ENCODE measurements around the gene FSIP1. TPM values are rescaled to one million over a fixed set of nuclear protein-coding genes. Genes with fewer than 3 reads are reported as not detected.

Gene FSIP1
- total RNA-seq, 1 donor from 2014 or later, result 5.5 TPM

DNA sequence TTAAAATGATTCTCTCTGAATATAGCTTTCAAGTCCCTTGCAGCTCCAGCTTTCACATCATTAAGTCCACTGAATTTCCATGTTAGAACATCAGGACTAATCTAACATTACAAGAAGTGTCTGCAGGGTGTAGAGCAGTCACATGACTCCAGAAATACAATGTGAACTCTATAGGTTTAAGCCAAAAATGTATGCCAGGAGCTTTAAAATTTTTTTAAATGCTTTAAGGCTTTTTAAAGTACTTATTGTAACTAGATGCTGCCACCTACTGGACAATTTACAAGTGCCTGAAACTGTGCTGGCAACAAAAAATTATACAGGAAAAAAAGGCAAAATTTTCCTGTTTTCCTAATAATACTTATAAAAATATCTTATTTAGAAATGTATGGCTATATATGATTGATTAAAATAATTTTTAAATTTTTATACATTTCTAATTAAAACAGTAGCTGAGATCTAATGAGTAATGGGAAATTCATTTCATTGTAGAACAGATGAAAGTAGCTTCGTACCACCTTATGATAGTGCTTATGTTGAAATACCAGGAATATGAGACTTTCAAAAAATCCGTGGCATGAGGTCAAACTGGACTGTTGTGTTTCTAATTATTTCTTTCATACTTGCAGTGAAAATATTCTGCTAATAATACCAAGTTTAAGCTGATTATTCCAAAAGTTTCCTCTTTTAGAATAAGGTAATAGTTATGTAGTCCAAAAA is 25.7 kb downstream of the FSIP1 start:
- peak; percentile 75 for DNase-seq (ENCODE audit: low read depth)

DNA sequence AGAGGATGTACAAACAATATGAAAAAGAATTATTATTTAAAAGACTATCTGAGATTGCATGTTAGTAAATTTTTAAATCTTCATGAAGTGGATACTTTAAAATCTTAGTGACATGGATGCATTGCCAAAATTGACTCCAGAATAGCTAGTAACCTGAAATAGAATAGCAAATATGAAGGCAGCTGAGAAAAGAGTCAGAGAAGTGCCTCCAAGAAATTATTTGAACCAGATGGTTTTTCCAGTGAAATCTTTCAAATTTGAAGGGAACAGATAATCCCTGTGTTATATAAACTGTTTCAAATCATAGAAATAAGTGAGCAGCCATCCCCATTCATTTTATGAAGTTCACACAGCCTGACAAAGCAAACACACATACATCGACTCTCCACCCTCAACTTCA is 29.6 kb downstream of the FSIP1 start:
- no peak for DNase-seq (ENCODE audit: low read depth)

DNA sequence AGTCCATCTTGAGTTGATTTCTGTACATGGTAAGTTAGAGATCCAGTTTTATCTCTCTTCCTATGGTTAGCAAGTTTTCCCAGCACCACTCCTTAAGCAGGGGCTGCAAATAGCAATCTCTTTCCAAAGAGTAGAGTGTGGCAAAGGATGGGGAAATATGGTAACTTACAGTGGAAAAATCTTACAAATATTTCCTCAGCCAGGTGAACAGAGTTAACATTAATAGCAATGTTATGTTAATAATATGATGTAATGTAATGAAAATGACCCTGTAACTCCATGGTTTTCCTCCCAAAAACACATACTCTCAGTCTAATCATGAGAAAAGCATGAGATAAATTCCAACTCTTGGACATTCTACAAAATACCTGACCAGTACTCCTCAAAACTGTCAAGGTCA is 30.4 kb downstream of the FSIP1 start:
- DNase-seq (ENCODE audit: low read depth), result no peak

DNA sequence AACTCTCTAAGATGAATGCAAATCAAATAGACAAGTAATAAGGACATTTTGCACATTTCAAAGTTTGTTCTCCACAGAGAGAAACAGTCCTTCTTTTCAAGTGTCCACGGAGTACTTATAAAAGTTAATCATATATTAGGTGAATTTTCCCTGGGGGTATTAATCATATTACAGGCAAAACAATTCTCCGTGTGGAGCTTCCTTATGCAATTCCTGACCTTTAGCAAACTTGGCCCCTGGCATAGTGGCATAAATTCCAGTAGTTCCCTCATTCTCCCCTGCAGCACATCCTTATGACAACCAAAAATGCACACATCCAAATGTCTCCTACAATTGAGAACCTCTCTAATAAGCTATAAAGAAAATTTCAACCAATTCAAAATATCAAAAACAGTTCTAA is 34.4 kb downstream of the FSIP1 start:
- DNase-seq (ENCODE audit: low read depth), result peak; percentile 79

DNA sequence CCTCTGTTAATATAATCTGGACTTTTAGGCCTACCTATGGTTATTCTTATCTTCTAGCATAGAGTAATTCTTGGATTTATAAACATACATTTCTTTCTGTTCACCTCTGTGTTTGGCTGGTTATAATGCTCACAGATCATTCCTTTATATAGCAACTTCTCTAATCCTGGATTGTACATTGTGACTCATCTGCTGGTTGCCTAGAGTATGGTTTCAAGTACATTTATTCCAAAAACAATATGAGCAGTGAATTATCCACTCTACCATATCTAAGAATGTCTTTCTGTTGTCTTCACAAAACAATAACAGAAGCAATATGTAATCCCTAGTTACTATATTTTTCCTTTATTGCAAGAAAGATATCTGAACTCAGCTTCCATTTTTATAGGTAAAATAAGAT is 35.3 kb downstream of the FSIP1 start:
- peak; percentile 74 for DNase-seq (ENCODE audit: low read depth)

DNA sequence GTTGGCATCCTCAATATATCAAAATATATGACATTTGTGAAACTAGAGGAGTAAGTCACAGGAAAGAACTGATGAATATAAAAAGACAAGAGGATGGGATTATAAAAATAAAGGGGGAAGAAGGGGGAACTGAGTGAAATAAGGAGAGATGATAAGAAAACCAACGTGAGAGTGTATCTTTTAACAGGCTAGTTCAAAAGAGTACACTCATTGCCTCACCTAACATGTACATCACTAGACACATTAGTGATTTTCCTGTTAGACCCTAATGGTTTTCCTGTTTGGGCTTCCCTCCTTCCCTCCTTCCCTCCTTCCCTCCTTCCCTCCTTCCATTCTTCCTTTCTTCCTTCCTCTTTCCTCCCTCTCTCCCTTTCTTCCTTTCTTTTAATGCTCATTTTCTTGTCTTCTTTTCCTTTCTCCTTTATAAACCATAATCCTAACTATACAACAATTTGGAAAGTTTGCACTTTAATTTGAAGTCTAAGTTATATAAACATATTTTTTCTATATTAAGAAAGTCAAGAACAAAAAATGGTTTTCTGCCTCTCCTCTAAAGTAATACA is 35.8 kb downstream of the FSIP1 start:
- DNase-seq (ENCODE audit: low read depth), result no peak

DNA sequence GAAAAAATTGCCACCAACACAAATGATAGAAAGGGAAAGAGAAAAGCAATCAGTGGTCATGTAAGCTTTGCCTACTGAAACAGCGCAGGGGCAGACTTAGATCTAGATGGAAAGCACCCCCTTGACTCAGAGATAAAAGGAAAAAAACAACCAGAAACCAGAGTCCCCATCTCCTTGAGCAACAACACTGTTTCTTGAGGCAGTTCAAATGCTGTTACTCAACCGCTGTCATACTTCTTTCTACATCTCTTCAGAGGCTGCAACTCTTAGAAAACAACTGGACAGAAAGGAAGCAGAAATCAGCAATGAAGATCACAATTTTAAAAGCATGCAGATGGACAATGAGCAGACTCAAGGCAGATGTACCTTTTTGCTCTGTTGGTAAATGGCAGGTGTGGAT is 36.5 kb downstream of the FSIP1 start:
- DNase-seq (ENCODE audit: low read depth), result peak; percentile 22

DNA sequence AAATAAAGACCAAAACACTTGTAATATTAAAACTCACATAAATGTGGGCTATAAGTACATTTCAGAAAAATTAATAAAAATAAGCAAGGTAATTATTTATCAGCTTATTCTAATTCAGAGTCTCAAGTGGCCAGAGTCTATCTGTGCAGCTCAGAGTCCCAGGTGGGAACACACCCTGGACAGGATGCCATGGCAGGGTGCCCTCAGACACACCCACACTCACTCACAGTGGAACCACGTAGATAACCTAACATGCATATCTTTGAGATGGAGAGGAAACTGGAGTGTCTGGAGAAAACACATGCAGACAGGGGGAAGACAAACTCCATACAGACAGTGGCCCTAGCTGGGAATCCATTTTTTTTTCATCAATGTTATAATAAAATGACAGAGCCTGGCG is 37.2 kb downstream of the FSIP1 start:
- no peak for DNase-seq (ENCODE audit: low read depth)

DNA sequence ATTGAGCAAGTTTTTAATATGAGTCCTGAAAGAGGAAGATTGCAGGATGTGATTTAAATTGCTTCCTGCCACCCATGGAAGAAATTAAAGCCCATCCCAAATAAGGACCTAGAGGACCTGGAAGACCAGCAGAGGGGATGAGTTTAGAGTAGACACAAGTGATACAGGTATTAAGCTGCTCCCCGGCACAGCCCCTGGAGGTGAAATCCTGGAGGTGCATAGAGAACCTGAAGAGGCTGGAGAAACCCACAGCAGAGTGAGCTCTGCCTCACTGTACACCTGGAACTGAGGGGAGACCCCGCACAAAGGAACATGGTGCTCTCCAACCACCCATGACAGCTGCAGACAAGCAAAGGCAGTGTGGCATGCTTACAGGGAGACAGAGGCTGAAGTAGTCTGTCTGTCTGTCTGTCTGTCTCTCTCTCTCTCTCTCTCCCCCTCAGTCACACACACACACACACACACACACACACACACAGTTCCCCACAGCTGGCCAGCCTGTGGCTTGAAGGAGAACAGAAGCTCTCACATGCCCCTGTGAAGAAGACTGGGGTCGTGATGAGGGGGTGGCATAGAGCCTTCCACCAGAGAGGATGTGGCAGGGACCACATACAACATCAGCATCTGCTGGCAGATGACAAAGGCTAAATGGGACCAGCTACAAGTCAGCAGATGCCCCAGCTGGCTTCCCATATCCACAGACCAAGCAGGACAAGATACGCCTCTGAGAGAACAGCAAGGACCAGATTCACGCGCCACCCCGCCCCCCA is 38.1 kb downstream of the FSIP1 start:
- DNase-seq (ENCODE audit: low read depth), result no peak

DNA sequence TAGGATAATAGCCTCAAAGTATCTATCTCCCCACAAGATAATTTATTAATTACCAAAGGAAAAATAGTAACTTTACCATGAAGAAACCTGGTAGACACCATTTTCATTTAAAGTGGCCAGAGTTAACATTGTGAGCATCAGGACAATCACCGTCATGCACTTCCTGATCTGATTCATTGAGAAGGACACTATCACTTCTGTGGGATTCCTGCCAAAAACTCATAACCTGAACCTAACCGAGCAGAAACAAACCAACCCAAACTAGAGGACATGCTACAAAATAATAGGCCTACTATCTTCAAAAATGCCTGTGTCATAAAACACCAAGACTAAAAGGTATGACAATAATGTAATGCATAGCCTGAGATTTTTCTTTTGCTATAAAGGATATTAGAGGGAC is 39.0 kb downstream of the FSIP1 start:
- peak; percentile 58 for DNase-seq (ENCODE audit: low read depth)

DNA sequence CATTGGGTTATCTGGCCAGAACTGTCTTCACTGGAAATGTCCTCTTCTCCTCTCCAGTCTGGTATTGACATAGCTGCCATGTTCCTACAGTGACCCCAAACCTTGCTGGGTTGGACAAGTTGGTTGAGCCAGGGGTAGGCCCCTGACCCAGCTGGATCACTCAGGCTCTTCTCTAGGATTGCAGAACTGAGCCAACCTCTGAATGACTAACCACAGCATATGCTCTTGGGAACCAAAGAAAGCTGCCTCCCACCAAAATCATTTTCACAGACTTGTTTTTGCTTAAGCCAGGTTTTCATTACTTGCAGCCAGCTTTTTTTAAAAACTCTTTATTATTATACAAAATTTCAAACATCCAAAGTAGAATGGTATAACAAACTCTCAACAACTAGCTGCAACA is 41.4 kb downstream of the FSIP1 start:
- no peak for DNase-seq (ENCODE audit: low read depth)

DNA sequence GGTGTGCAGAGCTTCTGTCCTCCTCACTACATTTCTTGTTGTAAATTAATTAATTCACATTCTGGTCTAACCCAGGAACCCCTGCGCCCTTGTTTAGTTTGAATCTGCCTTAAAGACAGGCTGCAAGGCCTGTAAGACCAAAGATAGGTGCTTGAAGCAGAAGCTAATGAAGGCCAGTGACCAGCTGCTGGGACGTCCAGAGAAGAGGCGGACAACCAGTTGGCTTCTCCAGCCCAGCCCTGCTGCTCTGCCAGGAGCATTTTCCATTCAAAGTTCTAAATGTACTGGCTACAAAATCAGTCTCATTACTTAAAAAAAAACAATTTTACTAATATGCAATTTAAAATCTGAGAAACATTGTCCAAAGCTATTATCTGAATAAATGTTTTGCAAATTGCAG is 43.6 kb downstream of the FSIP1 start:
- DNase-seq (ENCODE audit: low read depth), result no peak

DNA sequence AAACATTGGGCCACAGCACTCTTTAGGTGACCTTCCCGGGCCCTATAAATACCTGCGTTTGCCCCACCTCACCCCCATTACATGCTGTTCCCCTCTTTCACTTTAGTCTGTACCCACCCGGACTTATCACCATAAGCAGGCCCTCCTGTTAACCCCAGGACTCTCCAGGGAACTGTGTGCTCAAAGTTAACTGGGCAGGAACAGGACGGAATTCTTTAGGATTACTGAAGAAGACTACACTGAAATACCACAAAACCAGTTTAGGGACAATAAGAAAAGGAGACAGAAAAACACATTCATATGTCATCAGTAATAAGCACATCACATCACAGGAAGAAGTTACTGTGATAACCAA is 45.5 kb downstream of the FSIP1 start:
- DNase-seq (ENCODE audit: low read depth), result no peak

DNA sequence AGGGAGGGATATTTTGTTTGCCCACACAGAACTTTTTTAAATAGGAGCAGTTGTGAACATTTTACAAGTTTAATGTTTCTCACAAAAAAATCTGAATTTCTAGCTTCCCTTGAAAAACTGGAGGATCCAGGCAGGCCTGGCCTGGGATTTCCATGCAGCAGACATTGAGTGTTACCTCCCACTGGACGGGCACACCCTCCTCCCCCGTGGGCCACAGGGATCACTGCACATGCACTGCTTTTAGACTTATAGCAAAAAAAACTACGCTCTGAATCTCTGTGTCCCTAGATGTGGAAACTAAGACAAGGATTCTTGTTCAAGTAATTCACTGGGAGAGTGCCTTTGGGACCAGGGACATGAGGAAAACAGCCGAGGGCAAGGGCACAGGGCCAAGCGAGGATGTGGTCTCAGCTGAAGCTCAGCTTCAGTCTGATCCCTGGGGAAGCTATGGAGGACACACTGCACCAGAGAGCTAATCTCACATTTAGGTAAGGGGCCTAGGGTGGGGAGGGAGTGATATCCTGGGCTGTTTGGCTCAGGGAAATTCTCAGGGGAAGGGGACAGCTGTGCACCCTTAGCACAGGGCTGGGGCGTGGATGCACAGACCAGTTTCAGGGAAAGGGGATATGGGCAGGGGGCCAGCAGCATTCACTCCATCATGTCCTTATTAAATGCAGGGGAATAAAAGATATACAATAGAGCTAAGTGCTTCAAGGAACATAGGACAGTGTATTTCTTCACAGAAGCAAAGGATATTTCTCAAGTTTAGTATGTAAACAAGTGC is 46.0 kb downstream of the FSIP1 start:
- no peak for DNase-seq (ENCODE audit: low read depth)

DNA sequence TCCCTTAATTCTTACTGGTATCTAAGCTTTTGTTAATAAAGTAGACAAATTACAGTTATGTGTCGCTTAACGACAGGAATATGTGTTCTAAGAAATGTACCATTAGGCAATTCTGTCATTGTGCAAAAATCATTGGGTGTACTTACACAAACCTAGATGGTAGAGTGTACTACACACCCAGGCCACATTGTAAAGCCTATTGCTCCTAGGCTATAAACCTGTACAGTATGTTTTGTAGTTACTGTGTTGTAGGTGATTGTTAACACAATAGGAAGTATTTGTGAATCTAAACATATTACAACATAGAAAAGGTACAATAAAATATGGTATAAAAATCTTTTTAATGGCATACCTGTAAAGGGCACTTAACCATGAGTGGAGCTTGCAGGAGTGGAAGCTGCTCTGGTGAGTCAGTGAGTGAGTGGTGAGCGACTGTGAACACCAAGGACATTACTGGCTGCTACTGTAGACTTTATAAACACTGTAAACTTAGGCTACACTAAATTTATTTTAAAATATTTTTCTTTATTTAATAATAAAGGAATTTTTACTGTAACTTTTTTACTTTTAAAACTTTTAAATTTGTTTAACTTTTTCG is 47.4 kb downstream of the FSIP1 start:
- DNase-seq (ENCODE audit: low read depth), result peak; percentile 27

DNA sequence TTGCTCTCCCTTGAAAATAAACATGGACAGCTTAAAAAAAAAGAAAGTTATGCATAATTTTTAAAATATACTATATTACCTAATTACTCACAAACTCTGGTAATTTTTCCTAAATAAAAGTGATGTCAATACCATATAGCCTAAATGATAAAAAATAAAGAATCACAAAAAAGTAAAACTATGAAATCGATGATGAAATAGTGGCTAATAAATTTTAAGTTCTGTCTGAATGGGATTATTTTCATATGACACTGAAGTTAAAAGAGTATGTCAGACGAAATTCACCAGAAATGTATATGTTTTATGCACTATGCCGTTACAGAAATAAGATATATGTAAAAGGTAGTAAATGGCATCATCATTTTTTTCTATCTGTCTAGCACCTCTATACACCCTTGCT is 51.4 kb downstream of the FSIP1 start:
- DNase-seq (ENCODE audit: low read depth), result no peak

DNA sequence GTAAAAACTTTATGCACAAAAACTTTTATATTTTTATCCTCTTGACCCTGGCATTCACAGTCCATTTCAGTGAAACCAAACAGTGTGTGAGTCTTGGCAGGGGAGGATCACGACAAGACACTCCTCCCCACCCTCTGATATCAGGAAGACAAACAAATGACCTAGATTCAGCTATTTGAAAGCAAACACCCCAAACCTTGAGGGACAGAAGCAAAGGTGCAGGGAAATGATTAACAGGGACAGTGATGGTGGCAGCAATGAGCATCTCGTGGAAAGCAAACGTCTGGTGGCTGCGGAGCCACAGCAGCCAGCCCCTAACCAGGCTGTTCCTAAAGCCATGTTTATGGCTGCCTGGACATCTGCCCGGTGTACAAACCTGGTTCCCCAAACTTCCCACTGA is 52.1 kb downstream of the FSIP1 start:
- DNase-seq (ENCODE audit: low read depth), result no peak

DNA sequence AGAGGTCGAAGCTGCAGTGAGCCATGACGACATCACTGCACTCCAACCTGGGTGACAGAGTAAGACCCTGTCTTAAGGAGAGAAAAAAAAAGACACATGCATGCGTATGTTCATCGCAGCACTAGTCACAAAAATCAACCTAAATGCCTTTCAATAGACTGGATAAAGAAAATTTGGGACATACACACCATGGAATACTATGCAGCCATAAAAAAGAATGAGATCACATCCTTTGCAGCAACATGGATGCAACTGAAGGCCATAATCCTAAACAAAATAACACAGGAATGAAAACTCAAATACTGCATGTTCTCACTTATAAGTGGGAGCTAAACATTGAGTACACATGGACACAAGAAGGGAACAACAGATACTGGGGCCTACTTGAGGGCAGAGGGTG is 53.1 kb downstream of the FSIP1 start:
- no peak for DNase-seq (ENCODE audit: low read depth)

DNA sequence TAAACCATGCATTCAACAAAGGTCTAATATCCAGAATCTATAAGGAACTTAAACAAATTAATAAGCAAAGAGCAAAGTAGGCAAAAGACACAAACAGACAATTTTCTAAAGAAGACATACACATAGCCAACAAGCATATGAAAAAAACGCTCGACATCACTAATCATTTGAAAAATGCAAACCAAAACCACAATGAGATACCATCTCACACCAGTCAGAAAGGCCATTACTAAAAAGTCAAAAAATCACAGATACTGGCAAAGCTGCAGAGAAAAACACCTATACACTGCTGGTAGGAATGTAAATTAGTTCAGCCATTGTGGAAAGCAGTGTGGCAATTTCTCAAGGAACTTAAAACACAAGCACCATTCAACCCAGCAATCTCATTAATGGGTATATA is 53.8 kb downstream of the FSIP1 start:
- DNase-seq (ENCODE audit: low read depth), result no peak

DNA sequence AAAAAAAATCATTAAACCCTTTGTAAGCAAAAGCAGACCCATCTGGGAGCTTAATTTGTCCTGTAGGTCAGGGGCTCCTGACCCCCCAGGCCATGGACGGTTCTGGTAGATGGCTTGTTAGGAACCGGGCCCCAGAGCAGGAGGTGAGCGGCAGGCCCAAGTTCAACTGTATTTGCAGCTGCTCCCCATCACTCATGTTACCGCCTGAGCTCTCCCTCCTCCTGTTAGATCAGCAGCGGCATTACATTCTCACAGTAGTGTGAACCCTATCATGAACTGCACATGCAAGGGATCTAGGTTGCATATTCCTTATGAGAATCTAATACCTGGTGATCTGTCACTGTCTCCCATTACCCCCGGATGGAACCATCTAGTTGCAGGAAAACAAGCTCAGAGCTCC is 60.7 kb downstream of the FSIP1 start:
- no peak for DNase-seq (ENCODE audit: low read depth)

DNA sequence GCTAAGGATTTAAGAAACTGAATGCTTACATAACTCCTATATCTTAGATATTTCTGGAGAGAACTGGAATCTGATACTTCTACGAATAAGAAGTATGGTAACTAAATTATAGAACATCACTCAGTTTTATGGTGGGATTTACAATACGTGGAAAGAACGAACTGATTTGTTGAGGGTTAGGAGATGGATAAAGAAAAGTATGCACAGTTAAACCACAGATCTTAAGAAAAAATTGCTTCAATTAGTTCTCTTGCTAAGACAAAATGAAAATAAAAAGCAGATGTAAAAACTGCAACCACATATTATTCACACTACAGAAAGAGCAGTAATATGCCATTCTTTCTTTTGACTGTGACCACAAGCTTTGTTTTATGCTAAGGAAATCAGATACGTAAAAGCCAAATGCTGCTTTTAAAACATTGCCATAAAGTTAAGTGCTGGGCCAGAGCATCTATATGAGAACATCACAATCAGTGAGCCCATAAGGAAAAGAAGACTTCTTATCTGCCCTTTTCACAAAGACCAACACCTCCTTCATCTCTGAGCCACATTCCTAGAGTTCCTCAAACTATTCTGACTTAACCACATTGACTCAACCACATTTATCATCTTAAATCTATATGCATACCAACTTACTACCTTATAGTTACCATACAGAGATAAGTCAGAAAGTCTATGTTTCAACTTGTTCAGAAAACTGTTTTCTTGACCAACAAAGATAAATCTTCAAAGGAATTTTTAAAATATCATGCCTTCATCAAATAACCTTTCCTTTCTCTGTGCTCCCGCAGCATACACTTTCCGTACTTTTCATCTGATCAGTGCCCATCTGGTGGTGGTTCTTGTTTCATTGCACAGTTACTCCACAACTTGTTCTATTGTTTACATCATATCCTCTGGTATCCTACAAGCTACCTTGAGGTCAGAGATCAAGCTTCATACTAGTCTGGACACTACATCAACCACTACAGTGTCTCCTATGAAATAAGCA is 61.7 kb downstream of the FSIP1 start:
- no peak for DNase-seq (ENCODE audit: low read depth)
